ENCODE measurements around the gene IL34.

- no peak for TF ChIP-seq CTCF (IDR thresholded peaks at IDR 0.05)
- no peak for TF ChIP-seq POLR2A (IDR thresholded peaks at IDR 0.05)
These were observed 35.3 kb downstream of the IL34 start for GRCh38 chr16:70681382-70682238.
